K562 (cell line): ENCODE results near the gene NPAS1. TPM values are rescaled to one million over a fixed set of nuclear protein-coding genes. Genes with fewer than 3 reads are reported as not detected.

Experiments
- ATAC-seq: fragments of 200-7000 bp; cut with Tn5 transposase; 3 replicates; pipeline ENCODE4 v1.9.1; 2020; ENCODE audit warnings: moderate library complexity
- BruUV-seq: library from RNA; stranded (reverse); fragments of 400-500 nt; replicated peaks from 2 replicates; lab custom pipeline; 2021; lab: Mats Ljungman, UMichigan
- CTCF ChIA-PET: fragments of 300-600 bp; formaldehyde crosslinking; extraction: SDS; loops from one replicate; lab custom pipeline; 2021; ENCODE audit warnings: low intra/inter-chr PET ratio; lab: Yijun Ruan, JAX
- POLR2A ChIA-PET: fragments of 300-600, 350-650 bp; sonication (Branson Sonifier 250); formaldehyde crosslinking; extraction: SDS; loops from one replicate; lab custom pipeline; 2021; ENCODE audit warnings: antibody characterized with exemption, inconsistent platforms; lab: Yijun Ruan, JAX
- DNase-seq, 4 experiments: peaks; one replicate each; pipeline versions ENCODE4 v3.0.0 to v3.0.0-alpha.2; 2011 to 2018; ENCODE audit warnings: low spot score in 3 of 4, mixed read lengths in 3 of 4; ENCODE audit errors: extremely low read depth in 1 of 4
- FAIRE-seq: peaks from 2 replicates; lab custom pipeline; 2011; peaks lifted over from hg19 to GRCh38; lab: Jason Lieb, UNC
- H2AFZ ChIP-seq: 2 replicates; pipeline ENCODE4 v1.6.0; 2011; ENCODE audit warnings: low read depth, low read length, control low read depth, inconsistent platforms
- H3K27ac ChIP-seq: fragments of 200-600 bp; 3 replicates; pipeline ENCODE4 v1.8.0; 2011; ENCODE audit warnings: low read depth, mild to moderate bottlenecking, control low read depth, inconsistent platforms, low read length, moderate library complexity, mixed read lengths; ENCODE audit errors: extremely low read depth
- H3K27me3 ChIP-seq, 2 experiments: fragments of 300-600 bp in 1 of 2; 2 replicates in 1 of 2; 3 replicates in 1 of 2; pipeline versions ENCODE4 v1.6.0 to v1.8.0; 2011; ENCODE audit warnings: inconsistent platforms in 2 of 2, low read length in 2 of 2, mild to moderate bottlenecking in 1 of 2, mixed read lengths in 1 of 2, moderate library complexity in 1 of 2; ENCODE audit not compliant: control insufficient read depth in 2 of 2, insufficient read depth in 2 of 2
- H3K36me3 ChIP-seq: fragments of 300-600 bp; 3 replicates; pipeline ENCODE4 v1.8.0; 2011; ENCODE audit warnings: mild to moderate bottlenecking, low read length, inconsistent platforms; ENCODE audit not compliant: control insufficient read depth, insufficient read depth
- H3K4me1 ChIP-seq, 2 experiments: fragments of 200-600 bp in 1 of 2; replicated peaks in 1 of 2; 2 replicates in 1 of 2; 3 replicates in 1 of 2; pipeline versions ENCODE4 v1.5.1 to v1.8.0; 2011; ENCODE audit warnings: inconsistent platforms in 2 of 2, low read length in 2 of 2, mild to moderate bottlenecking in 1 of 2, mixed read lengths in 1 of 2, moderate library complexity in 1 of 2; ENCODE audit not compliant: control insufficient read depth in 2 of 2, insufficient read depth in 2 of 2
- H3K4me2 ChIP-seq: 2 replicates; pipeline ENCODE4 v1.6.1; 2011; ENCODE audit warnings: low read length, control low read depth, inconsistent platforms, mixed read lengths; ENCODE audit not compliant: insufficient read depth
- H3K4me3 ChIP-seq: fragments of 200-600 bp; sonication (generic), shearing (Covaris generic); 2 replicates; pipeline ENCODE4 v1.5.1; 2016; ENCODE audit warnings: control low read depth, inconsistent platforms
- H3K79me2 ChIP-seq: fragments of 200-600 bp; 3 replicates; pipeline ENCODE4 v1.8.0; 2011; ENCODE audit warnings: low read length, inconsistent platforms; ENCODE audit not compliant: control insufficient read depth, insufficient read depth
- H3K9ac ChIP-seq, 2 experiments: 2 replicates each; pipeline versions ENCODE4 v1.6.0 to v1.6.1; 2011; ENCODE audit warnings: low read depth in 2 of 2, low read length in 2 of 2, control low read depth in 1 of 2, inconsistent platforms in 1 of 2, mild to moderate bottlenecking in 1 of 2, mixed read lengths in 1 of 2; ENCODE audit not compliant: insufficient read depth in 1 of 2
- H3K9me1 ChIP-seq: one replicate; pipeline ENCODE4 v1.6.0; 2011; ENCODE audit warnings: inconsistent platforms, mild to moderate bottlenecking, low read length, moderate library complexity; ENCODE audit not compliant: control insufficient read depth, insufficient read depth
- H3K9me3 ChIP-seq: replicated peaks from 2 replicates; pipeline ENCODE4 v1.5.1; 2011; ENCODE audit warnings: low read depth, low read length, inconsistent platforms; ENCODE audit not compliant: control insufficient read depth, insufficient read depth
- H4K20me1 ChIP-seq: replicated peaks from 2 replicates; pipeline ENCODE4 v1.6.1; 2011; ENCODE audit warnings: low read length, inconsistent platforms, mixed read lengths; ENCODE audit not compliant: control insufficient read depth, insufficient read depth
- HNRNPH1 ChIP-seq: fragments of 200-400 bp; formaldehyde crosslinking; optimal IDR thresholded peaks from 2 replicates; pipeline ENCODE3; 2017; ENCODE audit warnings: low read depth, mild to moderate bottlenecking, low read length, moderate library complexity
- KDM1A ChIP-seq, 2 experiments: fragments of 450-650 bp; IDR thresholded peaks; 2 replicates each; pipeline ENCODE4 v1.6.1; 2016; ENCODE audit warnings: mild to moderate bottlenecking in 2 of 2
- OTX1 ChIP-seq: fragments of 450-650 bp; formaldehyde crosslinking; IDR thresholded peaks from 2 replicates; pipeline ENCODE4 v1.4.0; 2022; ENCODE audit warnings: mild to moderate bottlenecking
- POLR2G ChIP-seq: fragments of 200-400 bp; formaldehyde crosslinking; IDR thresholded peaks from 2 replicates; pipeline ENCODE4 v1.6.1; 2017; ENCODE audit warnings: low read depth, mild to moderate bottlenecking, antibody characterized with exemption, low read length, moderate library complexity
- RBFOX2 ChIP-seq: fragments of 200-400 bp; formaldehyde crosslinking; IDR thresholded peaks from 2 replicates; pipeline ENCODE4 v1.6.1; 2017; ENCODE audit warnings: low read depth, mild to moderate bottlenecking, low read length, moderate library complexity
- TEAD4 ChIP-seq, 2 experiments: sonication (generic) in 1 of 2; formaldehyde crosslinking in 1 of 2; IDR thresholded peaks; 2 replicates each; pipeline versions ENCODE4 v1.6.1 to v1.8.0; 2012 to 2022; ENCODE audit warnings: borderline replicate concordance in 1 of 2, inconsistent platforms in 1 of 2, low read length in 1 of 2, mild to moderate bottlenecking in 1 of 2, missing genetic modification reagents in 1 of 2
- WGBS: fragments of 100-300 bp; shearing (Covaris generic); methylation state at CpG from one replicate; pipeline ENCODE4 v1.1.6; 2016; ENCODE audit warnings: low coverage, mixed read lengths; ENCODE audit not compliant: insufficient coverage; ENCODE audit errors: missing lambda C conversion rate; 5-methylcytosine and 5-hydroxymethylcytosine counted together
- in situ Hi-C: fragments of 300-500 bp; cut with MboI; formaldehyde crosslinking; loops from 4 replicates; pipeline ENCODE4 v1.15.0; 2018; ENCODE audit warnings: inconsistent platforms, mixed read lengths
- intact Hi-C: fragments of 100-400 bp; cut with micrococcal nuclease; formaldehyde crosslinking; loops from 2 replicates; pipeline ENCODE4 v1.14.2; 2022
- polyA plus RNA-seq, 8 experiments: library from polyadenylated mRNA; depleted of rRNA in 4 of 8; stranded (reverse) in 5 of 8; unstranded in 3 of 8; fragments of >200 nt; fragmentation: Nextera tagmentation in 2 of 8; fragmentation: Illumina TruSeq in 1 of 8; extraction: Ambion mirVana in 2 of 8; extraction: Trizol in 1 of 8; gene quantifications; 2 replicates each; pipeline versions ENCODE4 v1.2.1 to v1.2.3, GENCODE V29; 2011 to 2014; ENCODE audit warnings: inconsistent platforms in 1 of 8, missing spikeins in 1 of 8
- total RNA-seq, 7 experiments: library from RNA; depleted of rRNA in 6 of 7; stranded (reverse); fragments of >200 nt in 6 of 7; fragmentation: Illumina TruSeq in 2 of 7; extraction: Trizol in 2 of 7; gene quantifications; 2 replicates each; pipeline versions ENCODE4 v1.2.1 to v1.2.3, GENCODE V29; 2011 to 2021; ENCODE audit warnings: low replicate concordance in 1 of 7
- TF ChIP-seq, protein P1 (sequence below): sonication (generic); formaldehyde crosslinking; IDR thresholded peaks from 2 replicates; pipeline ENCODE4 v1.8.1; 2023; ENCODE audit warnings: mild to moderate bottlenecking, missing genetic modification reagents

The NPAS1 gene
- total and polyA plus RNA-seq, 9 of the 15 experiments (the other 6 are each of a cell fraction or from before 2014, with no cell fraction given) = 0.58 to 5.3 (median 2.0) TPM; not detected in 2

DNA sequence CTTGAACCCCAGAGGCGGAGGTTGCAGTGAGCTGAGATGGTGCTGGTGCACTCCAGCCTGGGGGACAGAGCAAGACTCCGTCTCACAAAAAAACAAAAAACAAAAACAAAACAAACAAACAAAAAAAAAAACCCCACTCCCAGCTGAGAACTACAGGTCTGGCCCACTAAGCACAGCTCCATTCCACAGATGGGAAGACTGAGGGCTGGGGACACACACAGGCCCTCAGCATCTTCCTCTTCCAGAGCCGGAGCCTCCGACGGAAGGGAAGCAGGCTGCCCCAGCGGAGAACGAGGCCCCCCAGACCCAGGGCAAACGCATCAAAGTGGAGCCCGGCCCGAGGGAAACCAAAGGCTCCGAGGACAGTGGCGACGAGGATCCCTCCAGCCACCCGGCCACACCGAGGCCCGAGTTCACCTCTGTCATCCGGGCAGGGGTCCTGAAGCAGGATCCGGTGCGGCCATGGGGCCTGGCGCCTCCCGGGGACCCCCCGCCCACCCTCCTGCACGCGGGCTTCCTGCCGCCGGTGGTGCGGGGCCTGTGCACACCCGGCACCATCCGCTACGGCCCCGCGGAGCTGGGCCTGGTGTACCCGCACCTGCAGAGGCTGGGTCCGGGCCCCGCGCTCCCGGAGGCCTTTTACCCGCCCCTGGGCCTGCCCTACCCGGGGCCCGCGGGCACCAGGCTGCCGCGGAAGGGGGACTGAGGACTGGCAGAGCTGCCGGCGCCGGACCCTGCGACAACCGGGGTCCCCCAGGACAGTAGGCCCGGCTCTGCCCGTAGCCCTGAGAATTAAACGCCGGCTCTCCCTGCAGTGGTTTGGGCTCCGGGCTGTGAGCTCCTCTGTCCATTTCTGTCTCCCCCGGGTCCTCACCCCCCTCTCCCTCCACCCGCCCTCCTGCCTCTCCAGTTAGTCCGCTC is 25.6 kb downstream of the NPAS1 start (continued):
- TF ChIP-seq TEAD4 (IDR thresholded peaks at IDR 0.05; ENCODE audit: low read length) = no peak
- no peak for TF ChIP-seq TEAD4 (CRISPR knock-in tag; IDR thresholded peaks at IDR 0.05; ENCODE audit: borderline replicate concordance)
- TF ChIP-seq OTX1 (CRISPR knock-in tag) = no peak

DNA sequence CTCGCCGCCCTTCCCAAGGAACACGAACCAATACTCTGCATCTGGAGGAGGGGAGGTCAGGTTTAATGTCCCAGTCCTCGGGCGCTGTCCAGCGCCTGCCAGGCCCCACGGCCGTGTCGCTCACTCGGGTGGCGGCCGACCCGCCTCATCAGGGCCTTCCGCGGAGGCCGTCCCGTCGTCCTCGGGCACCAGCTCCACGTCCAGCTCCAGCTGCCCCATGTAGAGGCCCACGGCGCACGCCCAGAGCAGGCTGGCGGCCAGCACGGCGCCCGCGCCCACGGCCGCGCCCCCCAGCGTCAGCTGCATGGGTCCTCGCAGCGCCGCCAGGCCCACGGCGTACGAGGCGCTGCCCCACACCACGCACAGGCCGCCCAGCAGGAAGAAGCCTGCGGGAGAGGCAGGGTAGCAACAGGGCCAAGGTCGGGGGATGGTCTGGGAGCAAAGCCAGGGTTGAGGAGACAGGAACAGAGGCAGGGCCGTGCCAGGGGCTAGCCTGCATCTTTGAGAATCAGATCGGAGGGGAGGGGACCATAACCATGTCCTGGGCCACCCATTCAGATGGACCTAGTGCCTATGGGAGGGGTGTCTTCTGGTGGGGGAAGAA is 26.3 kb downstream of the NPAS1 start:
- POLR2A ChIA-PET = no interaction called here
- TF ChIP-seq HNRNPH1 (no peak), RBFOX2 (peak; percentile 29; the same call in 1 of the 2 replicates), POLR2G (0 out of 2 replicates have a peak, but pooled peaks have one; percentile 33), KDM1A (IDR thresholded peaks at IDR 0.05) (no peak)
- TF ChIP-seq, protein P1, sequence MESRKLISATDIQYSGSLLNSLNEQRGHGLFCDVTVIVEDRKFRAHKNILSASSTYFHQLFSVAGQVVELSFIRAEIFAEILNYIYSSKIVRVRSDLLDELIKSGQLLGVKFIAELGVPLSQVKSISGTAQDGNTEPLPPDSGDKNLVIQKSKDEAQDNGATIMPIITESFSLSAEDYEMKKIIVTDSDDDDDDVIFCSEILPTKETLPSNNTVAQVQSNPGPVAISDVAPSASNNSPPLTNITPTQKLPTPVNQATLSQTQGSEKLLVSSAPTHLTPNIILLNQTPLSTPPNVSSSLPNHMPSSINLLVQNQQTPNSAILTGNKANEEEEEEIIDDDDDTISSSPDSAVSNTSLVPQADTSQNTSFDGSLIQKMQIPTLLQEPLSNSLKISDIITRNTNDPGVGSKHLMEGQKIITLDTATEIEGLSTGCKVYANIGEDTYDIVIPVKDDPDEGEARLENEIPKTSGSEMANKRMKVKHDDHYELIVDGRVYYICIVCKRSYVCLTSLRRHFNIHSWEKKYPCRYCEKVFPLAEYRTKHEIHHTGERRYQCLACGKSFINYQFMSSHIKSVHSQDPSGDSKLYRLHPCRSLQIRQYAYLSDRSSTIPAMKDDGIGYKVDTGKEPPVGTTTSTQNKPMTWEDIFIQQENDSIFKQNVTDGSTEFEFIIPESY (CRISPR knock-in tag) = peak; percentile 59; the same call in 1 of the 2 replicates
- TF ChIP-seq, all 486 proteins: peak for 3
- ATAC-seq (no peak), FAIRE-seq (no peak), DNase-seq (no peak)
- BruUV-seq = no TSS peak
- Histone ChIP-seq H4K20me1 (no peaks in the 10 kb centered on the region), H3K27me3 (no peaks in the 10 kb centered on the region), H3K9me3 (no peaks in the 10 kb centered on the region), H3K27ac (no peak overlapping the region), H2AFZ (no peak overlapping the region), H3K4me2 (no peak overlapping the region), H3K4me1 (peaks cover 8 to 28% of the 10 kb centered on the region in 2 experiments; a peak in 4 of 5 replicates), H3K79me2 (peaks cover 17% of the 10 kb centered on the region), H3K36me3 (peaks cover 14% of the 10 kb centered on the region; the same call in 1 of the 3 replicates), H3K4me3 (no peak overlapping the region), H3K9ac (no peak overlapping the region; a peak in 1 of 4 replicates), H3K9me1 (no peaks in the 10 kb centered on the region)
- CTCF ChIA-PET = interaction anchor here (0.6 kb wide), 1 partner anchor 76 kb away, joined by 3 read pairs; no protein-coding TSS in a partner anchor
- intact Hi-C loops = no loop called here
- in situ Hi-C loops = no loop called here
- 96% methylated on average over 17 of the region's 45 CpGs for WGBS
